OCI-LY7 (cell line): ENCODE measurements around the gene MYOT.

ENCODE experiments used
- EZH2phosphoT487 ChIP-seq: fragments of 200-600 bp; sonication (generic); IDR thresholded peaks from 2 replicates; pipeline ENCODE4 v1.6.1; 2018; ENCODE audit warnings: low read depth, borderline replicate concordance, mild to moderate bottlenecking, mixed run types, antibody characterized with exemption, low read length, moderate library complexity, mixed read lengths
- TF ChIP-seq, protein P1 (sequence below): fragments of 200-600 bp; sonication (generic); conservative IDR thresholded peaks from 2 replicates; pipeline ENCODE4 v1.5.1; 2014; ENCODE audit warnings: mild to moderate bottlenecking, antibody characterized with exemption, low read length, moderate library complexity, mixed read lengths

DNA sequence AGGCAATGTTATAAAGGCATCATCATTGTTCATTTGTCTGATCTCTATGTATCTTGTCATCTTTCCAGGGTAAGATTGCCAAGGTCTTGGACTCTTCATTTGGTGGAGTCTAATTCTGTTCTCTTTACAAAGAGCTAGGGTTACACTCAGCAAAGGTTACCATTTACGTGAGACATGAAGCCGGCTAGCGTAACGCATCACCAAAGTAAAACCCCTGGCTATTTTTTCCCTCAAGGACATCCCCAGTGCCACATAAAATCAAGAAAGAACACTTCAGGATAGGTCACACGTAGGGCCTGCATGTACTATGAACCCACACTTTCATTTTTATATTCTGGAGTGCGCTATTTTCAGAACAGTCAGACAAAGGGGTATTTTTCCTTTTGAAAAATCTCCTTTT lies 20.0 kb upstream of the MYOT start:
- TF ChIP-seq, protein P1, sequence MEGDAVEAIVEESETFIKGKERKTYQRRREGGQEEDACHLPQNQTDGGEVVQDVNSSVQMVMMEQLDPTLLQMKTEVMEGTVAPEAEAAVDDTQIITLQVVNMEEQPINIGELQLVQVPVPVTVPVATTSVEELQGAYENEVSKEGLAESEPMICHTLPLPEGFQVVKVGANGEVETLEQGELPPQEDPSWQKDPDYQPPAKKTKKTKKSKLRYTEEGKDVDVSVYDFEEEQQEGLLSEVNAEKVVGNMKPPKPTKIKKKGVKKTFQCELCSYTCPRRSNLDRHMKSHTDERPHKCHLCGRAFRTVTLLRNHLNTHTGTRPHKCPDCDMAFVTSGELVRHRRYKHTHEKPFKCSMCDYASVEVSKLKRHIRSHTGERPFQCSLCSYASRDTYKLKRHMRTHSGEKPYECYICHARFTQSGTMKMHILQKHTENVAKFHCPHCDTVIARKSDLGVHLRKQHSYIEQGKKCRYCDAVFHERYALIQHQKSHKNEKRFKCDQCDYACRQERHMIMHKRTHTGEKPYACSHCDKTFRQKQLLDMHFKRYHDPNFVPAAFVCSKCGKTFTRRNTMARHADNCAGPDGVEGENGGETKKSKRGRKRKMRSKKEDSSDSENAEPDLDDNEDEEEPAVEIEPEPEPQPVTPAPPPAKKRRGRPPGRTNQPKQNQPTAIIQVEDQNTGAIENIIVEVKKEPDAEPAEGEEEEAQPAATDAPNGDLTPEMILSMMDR, result no peak
- no peak for TF ChIP-seq EZH2phosphoT487
